Globus pallidus (tissue), 1 donor: ENCODE measurements around the gene TBX15.

Experiments
- DNase-seq: peaks from one replicate; pipeline ENCODE4 v3.0.0-alpha.2; 2015; ENCODE audit warnings: low spot score

The TBX15 gene

DNA sequence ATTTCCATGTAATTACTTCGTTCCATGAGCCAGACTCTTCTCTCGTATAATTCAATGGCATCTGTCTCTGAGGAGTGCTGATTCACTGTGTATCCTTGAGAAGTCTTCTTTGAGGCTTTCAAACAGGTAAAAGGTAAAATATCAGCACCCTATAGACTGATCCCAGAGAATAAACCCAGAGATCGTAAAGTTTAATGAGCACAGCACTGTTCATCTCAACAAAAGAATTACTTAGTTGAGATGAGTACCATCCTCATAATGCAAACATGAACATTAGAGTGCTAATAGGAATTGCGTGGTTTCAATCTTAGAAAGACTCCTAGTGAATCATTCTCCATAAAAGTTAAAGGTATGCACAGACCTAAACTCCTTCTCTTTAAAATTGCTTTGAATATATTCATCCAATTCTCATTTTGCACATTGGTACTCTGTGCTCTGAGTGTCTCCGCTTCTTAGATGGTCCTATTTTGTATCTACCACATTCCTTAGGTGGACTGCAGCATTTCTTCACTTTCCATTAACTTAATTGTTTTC lies 97.2 kb downstream of the TBX15 start:
- no peak for DNase-seq

- DNase-seq = no peak
Observed at GRCh38 chr1:118884946-118885345, 103.2 kb downstream of the TBX15 start.

DNA sequence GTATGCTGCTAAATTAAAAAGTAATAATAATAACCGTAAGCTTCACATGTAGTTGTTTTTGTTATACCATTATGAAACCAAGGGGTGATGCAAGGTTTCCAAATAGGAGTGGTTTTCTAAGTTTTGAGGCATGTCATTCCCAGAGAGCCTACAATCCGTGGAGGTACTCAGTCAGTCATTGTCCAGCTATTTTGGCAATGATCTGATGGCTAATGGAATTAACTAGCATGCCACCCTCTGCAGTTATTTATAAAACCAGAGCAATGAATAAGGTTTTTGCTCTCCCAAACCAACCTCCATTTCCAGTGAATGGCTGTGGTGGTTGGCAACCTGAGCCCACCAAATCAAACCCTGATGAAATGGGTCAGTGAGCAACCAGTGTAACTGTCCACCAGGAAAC lies 106.4 kb downstream of the TBX15 start:
- no peak for DNase-seq

- no peak for DNase-seq
Observed at GRCh38 chr1:118878661-118879060, 109.5 kb downstream of the TBX15 start.

GRCh38 chr1:118877668-118878396 lies 110.3 kb downstream of the TBX15 start:
- no peak for DNase-seq

GRCh38 chr1:118871582-118872171 lies 116.5 kb downstream of the TBX15 start:
- DNase-seq = no peak

- DNase-seq = no peak
Observed at GRCh38 chr1:118868387-118868786, 119.8 kb downstream of the TBX15 start.

GRCh38 chr1:118866330-118866729 lies 121.8 kb downstream of the TBX15 start:
- DNase-seq = no peak

GRCh38 chr1:118863688-118864087 lies 124.5 kb downstream of the TBX15 start:
- no peak for DNase-seq

DNA sequence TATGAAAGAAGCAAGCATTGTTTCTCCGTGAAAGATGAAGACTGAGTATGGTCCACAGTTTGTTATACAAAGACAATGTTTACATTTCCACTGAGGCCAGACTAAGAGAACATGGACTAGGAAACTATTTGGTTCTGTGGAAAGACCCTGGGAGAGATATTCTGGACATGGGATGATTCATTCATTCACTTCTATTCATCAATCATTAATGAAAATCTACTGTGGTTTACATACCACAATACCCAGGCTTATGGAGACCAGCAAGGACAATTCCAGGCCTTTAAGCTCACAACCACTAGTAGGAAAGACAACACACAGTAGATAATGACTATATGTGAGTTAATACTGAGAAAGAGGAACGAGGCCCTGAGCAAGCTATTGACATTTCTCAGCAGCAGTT lies 125.4 kb downstream of the TBX15 start:
- DNase-seq = no peak

GRCh38 chr1:118861216-118861615 lies 126.9 kb downstream of the TBX15 start:
- no peak for DNase-seq

DNA sequence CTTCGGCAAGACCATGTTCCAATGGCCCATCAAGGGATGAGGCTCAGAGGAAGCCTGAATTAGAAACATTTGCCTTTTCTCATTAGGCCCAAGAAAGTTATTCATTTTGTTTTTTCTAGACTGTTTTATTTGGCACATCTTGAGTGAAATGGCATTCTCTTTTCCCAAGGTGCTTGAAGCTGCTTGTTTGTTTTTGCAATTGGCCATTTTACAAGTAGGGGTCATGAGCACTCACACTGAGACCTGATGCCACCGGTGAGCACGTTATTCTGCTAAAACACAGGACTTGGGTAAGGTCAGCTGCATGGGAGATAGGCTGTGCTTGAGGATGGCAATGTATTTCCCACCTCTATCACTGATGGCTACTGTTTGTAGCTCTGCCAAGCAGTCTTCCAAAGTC lies 128.1 kb downstream of the TBX15 start:
- DNase-seq = no peak

- no peak for DNase-seq
Observed at GRCh38 chr1:118846443-118846842, 141.7 kb downstream of the TBX15 start.

DNA sequence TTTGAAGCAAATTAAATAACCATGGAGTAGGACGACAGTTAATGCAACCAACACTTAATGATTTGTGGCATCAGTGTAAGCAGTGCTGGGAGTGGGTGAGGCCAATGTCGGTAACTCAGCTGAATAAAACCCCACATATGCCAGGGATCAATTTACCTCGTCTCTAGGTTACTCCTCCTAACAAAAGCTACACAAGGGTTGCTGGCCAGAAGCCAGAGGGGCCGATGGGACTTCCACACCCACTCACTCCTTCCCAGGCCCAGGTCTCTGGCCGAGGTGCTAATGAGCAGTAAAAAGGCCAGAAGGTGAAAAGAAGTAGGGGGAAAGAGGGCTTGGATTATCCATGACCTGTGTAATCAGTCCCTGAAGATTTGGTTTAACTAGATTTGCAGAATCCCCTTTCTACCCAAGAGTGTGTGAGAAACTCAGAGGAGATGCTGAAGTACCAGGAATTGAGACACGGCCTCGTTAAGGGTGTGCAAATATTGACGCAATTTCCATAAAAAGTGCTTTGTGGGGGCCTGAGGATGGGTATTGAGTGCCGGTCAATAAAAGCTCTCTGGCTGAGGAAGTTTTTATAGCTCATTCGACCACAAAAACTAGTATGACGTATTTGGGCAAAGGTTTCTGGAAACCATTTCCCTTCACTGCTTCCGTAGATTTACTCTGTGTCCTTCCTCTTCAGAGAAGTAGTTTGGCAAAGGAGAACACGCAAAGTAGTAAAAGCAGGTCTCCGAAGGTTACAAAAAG lies 145.5 kb downstream of the TBX15 start:
- DNase-seq = no peak

- no peak for DNase-seq
Observed at GRCh38 chr1:118841521-118841920, 146.6 kb downstream of the TBX15 start.
